HFFc6 (cell line): ENCODE data around the gene FHAD1. TPM values are rescaled to one million over a fixed set of nuclear protein-coding genes. Genes with fewer than 3 reads are reported as not detected.

Source experiments
- DNase-seq: peaks from one replicate; pipeline ENCODE4 v3.0.0-alpha.2; 2018
- H3K27ac Mint-ChIP-seq: 2 replicates; pipeline ENCODE4 v1.8.0; 2020; ENCODE audit warnings: mild to moderate bottlenecking, mixed read lengths
- H3K27me3 Mint-ChIP-seq: 2 replicates; pipeline ENCODE4 v1.8.0; 2021; ENCODE audit warnings: mild to moderate bottlenecking, moderate library complexity, mixed read lengths; ENCODE audit not compliant: insufficient read depth
- H3K36me3 Mint-ChIP-seq: 2 replicates; pipeline ENCODE4 v1.8.0; 2021; ENCODE audit warnings: low read depth, mixed read lengths
- H3K4me1 Mint-ChIP-seq: 2 replicates; pipeline ENCODE4 v1.8.0; 2020; ENCODE audit warnings: low read depth, mixed read lengths
- H3K4me3 Mint-ChIP-seq: 2 replicates; pipeline ENCODE4 v1.8.0; 2020; ENCODE audit warnings: mild to moderate bottlenecking, moderate library complexity, mixed read lengths
- H3K9me3 Mint-ChIP-seq: 2 replicates; pipeline ENCODE4 v1.8.0; 2020; ENCODE audit warnings: mild to moderate bottlenecking, mixed read lengths
- long read RNA-seq: library from polyadenylated mRNA; unstranded; transcript quantifications from one replicate; pipeline ENCODE4 v2.0.0, GENCODE V29; 2019
- total RNA-seq, 6 experiments: library from RNA; stranded (reverse); fragmentation: NEBNext Ultra II Directional; extraction: Animal tissue kit (Norgen Biotek cat#: 25700); gene quantifications; 2 replicates in 1 of 6; 3 replicates in 5 of 6; pipeline ENCODE4 v1.2.3, GENCODE V29; 2021
- TF ChIP-seq, protein P1 (sequence below): fragments of 200-600 bp; sonication (generic); IDR thresholded peaks from 2 replicates; pipeline ENCODE4 v1.5.0; 2021; ENCODE audit warnings: antibody characterized with exemption, mild to moderate bottlenecking

Gene FHAD1
- under 1 TPM in 2 of 6 experiments, not detected in 4; 0.16 to 0.25 TPM for total RNA-seq
- long read RNA-seq: 0 reads

DNA sequence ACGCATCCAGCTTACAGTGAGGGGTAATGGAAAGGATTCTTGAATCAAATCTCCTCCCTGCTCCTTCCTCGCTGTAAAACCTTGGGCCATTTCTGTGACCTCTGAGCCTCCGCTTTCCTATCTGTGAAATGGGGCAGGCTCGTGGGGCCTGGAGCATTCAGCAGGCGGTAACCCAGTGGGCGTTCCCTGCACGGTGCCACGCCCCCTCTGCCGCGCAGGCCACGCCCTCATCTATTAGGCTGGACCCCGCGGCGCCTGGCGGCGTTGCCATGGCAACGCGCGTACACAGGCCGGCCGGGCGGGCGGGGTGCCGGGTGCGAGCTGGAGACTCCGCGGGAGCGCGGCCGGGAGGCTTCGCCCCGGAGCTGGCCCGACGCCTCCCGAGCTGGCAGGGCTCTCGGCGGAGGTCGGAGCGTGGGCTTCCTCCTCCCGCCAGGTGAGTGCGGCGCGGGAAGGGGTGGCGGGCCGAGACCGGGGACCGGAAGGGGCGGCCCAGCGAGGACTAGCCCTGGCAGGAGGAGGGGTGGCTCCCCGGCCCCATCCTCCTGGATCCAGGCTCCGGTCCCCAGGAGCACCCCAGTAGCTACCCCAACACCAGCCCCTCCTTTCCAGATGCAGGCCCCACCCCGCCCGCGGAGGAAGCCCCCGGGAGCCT, at the start of gene FHAD1:
TSS of gene FHAD1 (plus strand) at position 264 of the 655 bp plus-strand sequence. CDS start 4,562 bp downstream, outside the sequence.
- peak; percentile 8 for DNase-seq
- H3K27me3 Mint-ChIP-seq: peaks cover 56% of the 10 kb centered on the region
- H3K36me3 Mint-ChIP-seq: no peaks in the 10 kb centered on the region
- no peaks in the 10 kb centered on the region for H3K9me3 Mint-ChIP-seq
- TF ChIP-seq, protein P1, sequence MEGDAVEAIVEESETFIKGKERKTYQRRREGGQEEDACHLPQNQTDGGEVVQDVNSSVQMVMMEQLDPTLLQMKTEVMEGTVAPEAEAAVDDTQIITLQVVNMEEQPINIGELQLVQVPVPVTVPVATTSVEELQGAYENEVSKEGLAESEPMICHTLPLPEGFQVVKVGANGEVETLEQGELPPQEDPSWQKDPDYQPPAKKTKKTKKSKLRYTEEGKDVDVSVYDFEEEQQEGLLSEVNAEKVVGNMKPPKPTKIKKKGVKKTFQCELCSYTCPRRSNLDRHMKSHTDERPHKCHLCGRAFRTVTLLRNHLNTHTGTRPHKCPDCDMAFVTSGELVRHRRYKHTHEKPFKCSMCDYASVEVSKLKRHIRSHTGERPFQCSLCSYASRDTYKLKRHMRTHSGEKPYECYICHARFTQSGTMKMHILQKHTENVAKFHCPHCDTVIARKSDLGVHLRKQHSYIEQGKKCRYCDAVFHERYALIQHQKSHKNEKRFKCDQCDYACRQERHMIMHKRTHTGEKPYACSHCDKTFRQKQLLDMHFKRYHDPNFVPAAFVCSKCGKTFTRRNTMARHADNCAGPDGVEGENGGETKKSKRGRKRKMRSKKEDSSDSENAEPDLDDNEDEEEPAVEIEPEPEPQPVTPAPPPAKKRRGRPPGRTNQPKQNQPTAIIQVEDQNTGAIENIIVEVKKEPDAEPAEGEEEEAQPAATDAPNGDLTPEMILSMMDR: no peak
- H3K4me3 Mint-ChIP-seq: peak within 1 kb of the TSS; percentile 59
- H3K27ac Mint-ChIP-seq: no peak within 1 kb of the TSS
- H3K4me1 Mint-ChIP-seq: peaks cover 41% of the 10 kb centered on the region

DNA sequence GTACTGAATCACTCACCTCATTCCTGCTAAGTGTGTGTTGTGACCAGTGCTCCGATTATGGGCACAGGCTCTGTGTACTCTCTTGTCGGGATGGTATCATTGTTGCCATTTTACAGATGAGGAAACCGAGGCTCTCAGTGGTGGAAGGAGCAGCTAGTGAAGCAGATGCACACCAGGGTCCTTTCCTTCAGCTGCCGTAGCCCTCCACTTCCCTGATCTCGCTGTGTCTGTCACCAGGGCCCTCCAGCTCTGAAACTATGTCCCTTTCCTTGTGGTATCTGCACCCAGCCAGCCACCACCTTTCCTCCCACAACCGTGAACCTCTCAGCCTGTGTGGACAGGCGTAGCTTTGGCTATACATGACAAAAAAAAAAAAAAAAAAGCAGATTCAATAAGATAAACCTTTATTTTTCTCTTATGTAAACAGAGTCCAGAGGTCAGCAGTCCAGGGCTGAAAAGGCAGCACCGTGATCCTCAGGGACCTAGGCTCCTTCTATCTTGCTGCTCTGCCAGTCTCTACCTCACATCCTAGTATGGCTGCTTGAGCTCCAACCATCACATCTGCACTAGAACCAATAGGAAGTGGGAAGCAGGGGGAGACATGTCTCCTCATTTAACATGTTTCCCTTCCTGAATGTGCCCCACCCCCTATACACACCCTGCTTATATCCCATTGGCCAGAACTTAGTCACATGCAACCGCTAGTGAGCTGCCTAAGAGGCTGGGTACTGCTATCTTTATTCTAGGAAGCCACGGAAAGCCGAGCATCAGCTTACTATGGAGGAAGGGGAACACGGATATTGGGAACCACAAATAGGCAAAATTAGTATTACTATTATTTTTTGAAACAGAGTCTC, 49.2 kb upstream of the FHAD1 start:
- no peaks in the 10 kb centered on the region for H3K36me3 Mint-ChIP-seq
- H3K27ac Mint-ChIP-seq: no peak overlapping the region
- no peaks in the 10 kb centered on the region for H3K9me3 Mint-ChIP-seq
- peaks cover 24% of the 10 kb centered on the region for H3K4me1 Mint-ChIP-seq
- H3K4me3 Mint-ChIP-seq: no peak overlapping the region
- TF ChIP-seq, protein P1: no peak
- no peaks in the 10 kb centered on the region; the same call in none of the 2 replicates for H3K27me3 Mint-ChIP-seq
- DNase-seq: no peak

DNA sequence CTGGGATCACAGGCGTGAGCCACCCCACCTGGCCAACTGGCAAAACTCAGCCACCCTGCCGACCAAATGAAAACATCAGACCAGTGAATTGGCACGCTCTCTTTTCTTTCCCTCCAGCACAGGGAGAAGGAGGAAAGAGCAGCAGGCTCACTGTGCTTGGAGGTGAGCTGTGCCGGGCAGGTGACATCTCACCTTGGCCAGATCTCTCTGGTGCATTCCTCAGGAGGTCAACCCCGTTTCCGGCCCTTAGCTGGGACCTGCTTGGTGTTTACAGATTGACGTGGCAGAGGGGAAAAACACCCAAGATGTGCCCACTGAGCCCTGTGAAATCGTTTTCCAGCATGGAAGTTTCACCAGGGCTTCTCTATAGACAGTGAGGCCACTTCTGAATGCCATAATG, 48.3 kb upstream of the FHAD1 start:
- Mint-ChIP-seq H3K4me1 (peaks cover 24% of the 10 kb centered on the region), H3K4me3 (no peak overlapping the region)

DNA sequence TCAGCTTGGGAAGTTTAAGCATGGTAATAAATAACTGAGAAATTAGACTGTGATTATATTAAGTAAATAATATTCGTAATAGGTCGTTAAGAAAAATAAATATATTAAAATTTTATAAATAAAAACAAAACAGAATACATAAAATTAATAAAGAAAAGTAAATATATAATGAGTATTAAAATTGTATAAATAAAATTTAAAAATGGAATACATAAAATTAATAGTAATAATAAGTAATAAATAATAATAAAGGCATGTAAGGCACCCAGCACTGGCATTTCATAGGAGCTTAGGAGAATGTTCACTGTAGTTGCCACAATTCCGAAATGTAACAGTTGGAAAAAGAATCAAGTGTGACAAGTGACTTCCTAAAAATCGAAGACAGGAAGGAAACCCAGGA, 45.8 kb upstream of the FHAD1 start:
- no peaks in the 10 kb centered on the region for H3K9me3 Mint-ChIP-seq
- TF ChIP-seq, protein P1: no peak
- DNase-seq: no peak
- H3K27me3 Mint-ChIP-seq: no peaks in the 10 kb centered on the region; the same call in none of the 2 replicates
- peaks cover 24% of the 10 kb centered on the region for H3K4me1 Mint-ChIP-seq
- H3K36me3 Mint-ChIP-seq: no peaks in the 10 kb centered on the region
- H3K27ac Mint-ChIP-seq: no peak overlapping the region; the same call in 1 of the 2 replicates
- H3K4me3 Mint-ChIP-seq: peak overlapping the region; percentile 81

More for the DNA sequence above, 48.3 kb upstream of the FHAD1 start:
- TF ChIP-seq, protein P1: no peak
- DNase-seq: no peak
- H3K27ac Mint-ChIP-seq: no peak overlapping the region
- H3K36me3 Mint-ChIP-seq: no peaks in the 10 kb centered on the region
- no peaks in the 10 kb centered on the region for H3K9me3 Mint-ChIP-seq
- H3K27me3 Mint-ChIP-seq: no peaks in the 10 kb centered on the region; the same call in none of the 2 replicates

DNA sequence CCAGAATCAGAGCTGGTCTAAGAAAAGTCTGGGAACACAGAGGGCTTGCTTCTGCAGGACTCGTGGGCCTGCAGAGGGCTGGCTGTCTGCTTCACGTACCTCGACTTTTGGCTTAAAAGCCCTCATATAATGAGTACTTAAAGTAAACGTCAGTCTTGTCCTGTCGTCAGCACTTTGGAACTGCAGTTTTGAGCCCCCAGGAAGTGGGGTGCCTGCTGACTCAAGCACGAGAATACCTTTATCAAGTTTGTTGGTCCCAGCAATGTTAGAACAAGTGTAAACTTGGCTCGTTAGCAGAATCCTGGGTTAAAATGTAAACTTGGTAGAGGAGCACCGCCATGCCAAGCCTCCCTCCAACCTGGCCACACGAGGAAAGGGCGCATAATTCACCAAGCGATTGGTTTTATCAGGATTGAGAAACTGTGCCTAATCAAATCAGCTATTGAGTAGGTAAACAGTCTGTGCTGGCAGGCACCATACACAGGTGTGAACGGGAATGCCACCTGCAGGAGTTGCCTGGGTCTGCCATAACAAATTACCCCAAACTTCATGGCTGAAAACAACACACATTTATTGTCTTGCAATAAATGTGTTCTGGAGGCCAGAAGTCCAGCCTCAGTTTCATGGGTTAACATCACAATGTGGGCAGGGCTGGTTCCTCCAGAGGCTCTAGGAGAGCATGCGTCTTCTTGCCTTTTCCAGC, 45.0 kb upstream of the FHAD1 start:
- Mint-ChIP-seq H3K27ac (no peak overlapping the region), H3K4me1 (peaks cover 32% of the 10 kb centered on the region), H3K27me3 (no peaks in the 10 kb centered on the region; the same call in none of the 2 replicates), H3K4me3 (no peak overlapping the region), H3K9me3 (no peaks in the 10 kb centered on the region), H3K36me3 (no peaks in the 10 kb centered on the region)
- DNase-seq: no peak
- TF ChIP-seq, protein P1: no peak
